DND-41 (cell line): ENCODE results near the gene FLT4.
"Not testable (repeated sequence)": the region's sequence is repeated elsewhere in the genome, so short reads cannot be mapped to it uniquely, and the experiment has no call there.

Source experiments
- EZH2 ChIP-seq: IDR thresholded peaks from 3 replicates; pipeline ENCODE4 v1.6.1; 2012; ENCODE audit warnings: borderline replicate concordance, low read depth, mild to moderate bottlenecking, moderate library complexity, low read length, inconsistent platforms; ENCODE audit not compliant: severe bottlenecking
- TF ChIP-seq, protein P1 (sequence below): IDR thresholded peaks from 2 replicates; pipeline ENCODE4 v1.5.1; 2012; ENCODE audit warnings: borderline replicate concordance, low read length, moderate library complexity, mild to moderate bottlenecking; ENCODE audit not compliant: poor library complexity, severe bottlenecking; ENCODE audit errors: extremely low read depth

GRCh38 chr5:180674090-180674475 lies 24.7 kb upstream of the FLT4 start:
- TF ChIP-seq, protein P1, sequence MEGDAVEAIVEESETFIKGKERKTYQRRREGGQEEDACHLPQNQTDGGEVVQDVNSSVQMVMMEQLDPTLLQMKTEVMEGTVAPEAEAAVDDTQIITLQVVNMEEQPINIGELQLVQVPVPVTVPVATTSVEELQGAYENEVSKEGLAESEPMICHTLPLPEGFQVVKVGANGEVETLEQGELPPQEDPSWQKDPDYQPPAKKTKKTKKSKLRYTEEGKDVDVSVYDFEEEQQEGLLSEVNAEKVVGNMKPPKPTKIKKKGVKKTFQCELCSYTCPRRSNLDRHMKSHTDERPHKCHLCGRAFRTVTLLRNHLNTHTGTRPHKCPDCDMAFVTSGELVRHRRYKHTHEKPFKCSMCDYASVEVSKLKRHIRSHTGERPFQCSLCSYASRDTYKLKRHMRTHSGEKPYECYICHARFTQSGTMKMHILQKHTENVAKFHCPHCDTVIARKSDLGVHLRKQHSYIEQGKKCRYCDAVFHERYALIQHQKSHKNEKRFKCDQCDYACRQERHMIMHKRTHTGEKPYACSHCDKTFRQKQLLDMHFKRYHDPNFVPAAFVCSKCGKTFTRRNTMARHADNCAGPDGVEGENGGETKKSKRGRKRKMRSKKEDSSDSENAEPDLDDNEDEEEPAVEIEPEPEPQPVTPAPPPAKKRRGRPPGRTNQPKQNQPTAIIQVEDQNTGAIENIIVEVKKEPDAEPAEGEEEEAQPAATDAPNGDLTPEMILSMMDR: not testable (repeated sequence)
- TF ChIP-seq EZH2: not testable (repeated sequence)
